ENCODE data around the gene AR.
A peak's percentile ranks its signal among the peaks of the same experiment; 100 is the strongest.
"Not testable (repeated sequence)": the region's sequence is repeated elsewhere in the genome, so short reads cannot be mapped to it uniquely, and the experiment has no call there.

Gene AR

DNA sequence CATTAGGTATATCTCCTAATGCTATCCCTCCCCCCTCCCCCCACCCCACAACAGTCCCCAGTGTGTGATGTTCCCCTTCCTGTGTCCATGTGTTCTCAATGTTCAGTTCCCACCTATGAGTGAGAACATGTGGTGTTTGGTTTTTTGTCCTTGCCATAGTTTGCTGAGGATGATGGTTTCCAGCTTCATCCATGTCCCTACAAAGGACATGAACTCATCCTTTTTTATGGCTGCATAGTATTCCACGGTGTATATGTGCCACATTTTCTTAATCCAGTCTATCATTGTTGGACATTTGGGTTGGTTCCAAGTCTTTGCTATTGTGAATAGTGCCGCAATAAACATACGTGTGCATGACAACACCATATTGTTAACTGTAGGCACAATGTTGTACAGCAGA, 93.5 kb downstream of the AR start:
- not testable (repeated sequence) for DNase-seq (ENCODE audit: low read depth)

GRCh38 chrX:67648361-67648760, 104.5 kb downstream of the AR start:
- DNase-seq (ENCODE audit: low read depth) = no peak

GRCh38 chrX:67651437-67652142, 107.8 kb downstream of the AR start:
- no peak for DNase-seq (ENCODE audit: low read depth)

- no peak for DNase-seq (ENCODE audit: low read depth)
Measured at GRCh38 chrX:67652543-67652942, 108.7 kb downstream of the AR start.

DNA sequence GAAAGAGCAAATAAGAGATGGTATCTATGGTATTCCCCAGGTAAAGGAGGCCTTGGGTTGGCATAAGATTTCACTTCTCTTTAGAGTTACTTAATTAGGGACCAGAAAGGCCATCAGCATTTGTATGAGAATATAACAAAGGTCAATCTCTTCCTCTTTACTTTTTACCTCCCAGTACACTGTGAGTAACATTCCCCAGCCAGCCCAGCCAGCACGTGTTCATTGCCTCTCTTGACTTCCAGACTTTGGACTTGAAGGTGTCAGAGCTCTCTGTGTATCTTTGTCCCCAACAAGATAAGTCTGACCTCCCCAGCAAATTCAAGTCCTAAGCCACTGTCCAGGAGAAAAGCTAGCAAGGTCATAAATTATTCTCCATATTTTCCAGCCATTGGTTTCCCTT, 110.5 kb downstream of the AR start:
- DNase-seq (ENCODE audit: low read depth) = no peak

DNA sequence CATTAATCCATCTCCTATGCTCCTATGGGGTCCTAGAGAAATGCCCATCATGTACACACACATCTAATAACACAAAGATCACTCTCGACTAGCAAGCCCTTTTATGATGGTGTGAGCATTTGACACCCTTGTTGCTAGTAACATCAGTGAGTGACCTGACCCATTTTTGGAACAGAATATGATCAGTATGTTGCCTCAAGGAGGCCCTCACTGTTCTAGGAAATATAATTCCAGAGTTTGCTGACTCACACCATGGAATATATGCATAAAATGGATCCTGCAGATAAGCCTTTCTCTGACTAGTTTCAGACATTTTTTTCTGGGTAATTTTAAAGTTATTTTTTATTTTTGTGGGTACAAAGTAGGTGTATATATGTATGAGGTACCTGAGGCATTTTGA, 121.8 kb downstream of the AR start:
- no peak for DNase-seq (ENCODE audit: low read depth)

DNA sequence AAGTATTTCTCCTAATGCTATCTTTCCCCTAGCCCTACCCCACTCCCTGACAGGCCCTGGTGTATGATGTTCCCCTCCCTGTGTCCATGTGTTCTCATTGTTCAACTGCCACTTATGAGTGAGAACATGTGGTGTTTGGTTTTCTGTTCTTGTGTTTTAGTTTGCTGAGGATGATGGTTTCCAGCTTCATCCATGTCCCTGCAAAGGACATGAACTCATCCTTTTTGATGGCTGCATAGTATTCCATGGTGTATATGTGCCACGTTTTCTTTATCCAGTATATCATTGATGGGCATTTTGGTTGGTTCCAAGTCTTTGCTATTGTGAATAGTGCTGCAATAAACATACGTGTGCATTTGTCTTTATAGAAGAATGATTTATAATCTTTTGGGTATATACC, 126.9 kb downstream of the AR start:
- DNase-seq (ENCODE audit: low read depth) = not testable (repeated sequence)

- DNase-seq (ENCODE audit: low read depth) = no peak
Measured at GRCh38 chrX:67673741-67674274, 130.0 kb downstream of the AR start.

DNA sequence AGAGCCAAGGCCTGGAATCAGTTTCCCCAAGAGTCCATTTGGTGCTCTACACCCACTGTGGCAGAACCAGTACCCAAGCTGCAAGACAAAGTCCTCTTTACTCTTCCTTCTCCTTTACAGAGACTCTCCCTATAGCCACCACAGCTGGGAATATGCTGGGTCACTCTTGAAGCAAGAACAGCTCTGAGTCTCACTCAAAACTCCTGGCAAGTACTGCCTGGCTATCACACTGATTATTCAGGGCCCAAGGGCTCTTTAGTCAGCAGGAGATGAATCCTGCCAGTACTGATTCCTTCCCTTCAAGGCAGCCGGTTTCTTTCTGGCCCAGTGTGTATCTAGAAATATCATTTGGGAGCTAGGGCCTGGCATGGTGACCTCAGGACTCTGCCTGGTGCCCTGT, 130.9 kb downstream of the AR start:
- no peak for DNase-seq (ENCODE audit: low read depth)

- DNase-seq (ENCODE audit: low read depth) = no peak
Measured at GRCh38 chrX:67684136-67684535, 140.3 kb downstream of the AR start.

DNA sequence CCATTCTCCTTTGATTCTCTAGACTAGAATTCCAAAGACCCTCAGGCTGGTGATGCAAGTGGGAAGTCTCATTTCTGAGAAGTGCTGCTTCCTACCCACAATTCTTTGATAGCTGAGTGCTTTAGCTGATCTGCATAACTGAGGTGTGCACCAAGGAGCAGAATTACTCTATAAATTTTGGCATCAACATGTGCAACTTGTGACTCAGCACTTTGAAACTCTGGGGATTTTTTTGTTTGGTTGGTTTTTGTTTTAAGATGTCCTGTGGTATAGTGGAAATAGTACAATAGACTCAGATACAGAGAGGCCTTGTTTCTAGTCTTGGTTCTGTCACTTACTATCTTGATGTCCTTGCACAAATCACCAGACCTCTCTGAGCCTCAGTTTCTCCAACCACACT, 148.4 kb downstream of the AR start:
- peak; percentile 14 for DNase-seq (ENCODE audit: low read depth)

DNA sequence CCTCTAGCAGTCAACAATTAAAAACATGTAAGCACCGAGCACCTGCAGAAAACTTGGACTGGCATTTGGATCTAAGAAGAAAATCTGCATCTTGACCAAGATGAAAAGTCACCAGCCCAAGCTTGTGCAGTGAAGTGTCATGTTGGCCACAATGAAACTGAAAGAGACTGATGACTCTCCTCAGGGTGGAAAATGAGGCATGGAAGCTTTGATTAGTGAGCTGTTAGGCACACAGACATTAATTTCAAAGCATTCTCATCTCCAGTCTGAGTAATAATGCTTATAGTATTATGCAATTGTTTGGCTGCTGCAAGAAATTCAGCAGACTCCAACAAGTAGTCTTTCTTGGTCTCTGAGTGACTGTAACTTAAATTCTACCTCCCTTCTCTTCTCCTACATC, 150.1 kb downstream of the AR start:
- no peak for DNase-seq (ENCODE audit: low read depth)

DNA sequence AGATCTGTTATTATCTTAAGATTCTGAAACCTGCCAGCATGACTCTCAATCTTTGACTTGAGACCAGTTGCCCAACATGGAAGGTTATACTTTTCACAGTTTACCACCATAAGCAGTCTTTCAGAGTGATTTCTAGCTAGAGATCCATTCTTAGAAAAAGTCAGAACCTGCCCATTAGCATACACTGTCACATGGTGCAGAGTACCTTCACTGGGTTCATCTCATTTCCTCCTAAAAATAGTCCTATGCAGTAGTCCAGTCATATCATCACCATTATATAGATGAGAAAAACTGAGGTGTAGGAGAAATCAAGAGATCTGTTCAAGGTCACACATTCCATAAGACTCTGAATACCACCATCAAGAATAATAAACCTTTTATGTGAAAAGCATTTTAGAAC, 153.6 kb downstream of the AR start:
- no peak for DNase-seq (ENCODE audit: low read depth)

- no peak for DNase-seq (ENCODE audit: low read depth)
Measured at GRCh38 chrX:67700602-67701001, 156.8 kb downstream of the AR start.

DNA sequence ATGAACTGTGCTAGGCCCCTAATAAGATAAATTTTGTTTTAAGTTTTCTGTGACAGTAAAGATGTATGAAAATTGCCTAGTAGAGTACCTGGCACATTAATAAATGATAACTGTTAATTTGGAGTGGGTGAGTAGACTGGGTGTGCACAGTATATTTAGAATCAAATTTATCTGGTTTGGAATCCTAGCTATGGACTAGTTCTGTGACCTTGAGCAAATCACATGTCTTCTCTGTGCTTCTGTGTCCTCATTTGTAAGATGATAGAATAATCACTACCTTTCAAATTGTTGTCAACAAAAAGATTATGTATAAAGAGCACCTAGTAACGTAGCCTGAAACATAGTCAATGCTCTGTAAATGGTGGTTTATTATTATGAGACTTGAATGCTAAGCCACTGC, 170.2 kb downstream of the AR start:
- no peak for DNase-seq (ENCODE audit: low read depth)

DNA sequence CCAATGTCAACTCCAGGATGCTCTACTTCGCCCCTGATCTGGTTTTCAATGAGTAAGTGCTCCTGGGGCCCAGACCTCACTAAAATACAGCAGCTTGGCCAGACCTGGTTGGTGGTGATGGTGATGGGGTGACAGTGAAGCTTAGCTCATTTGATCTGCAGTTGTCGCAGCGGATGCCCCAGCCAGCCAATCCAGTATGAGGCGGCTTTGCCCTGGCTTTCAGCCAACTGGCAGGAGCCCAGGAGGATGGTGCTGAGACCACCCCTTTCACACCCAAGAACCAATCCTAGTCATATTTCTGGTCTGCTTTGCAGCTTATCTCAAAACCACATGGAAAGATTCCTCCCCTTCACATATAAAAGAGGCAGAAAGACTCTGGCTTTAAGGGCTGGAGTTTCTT, 173.8 kb downstream of the AR start:
- DNase-seq (ENCODE audit: low read depth) = no peak

DNA sequence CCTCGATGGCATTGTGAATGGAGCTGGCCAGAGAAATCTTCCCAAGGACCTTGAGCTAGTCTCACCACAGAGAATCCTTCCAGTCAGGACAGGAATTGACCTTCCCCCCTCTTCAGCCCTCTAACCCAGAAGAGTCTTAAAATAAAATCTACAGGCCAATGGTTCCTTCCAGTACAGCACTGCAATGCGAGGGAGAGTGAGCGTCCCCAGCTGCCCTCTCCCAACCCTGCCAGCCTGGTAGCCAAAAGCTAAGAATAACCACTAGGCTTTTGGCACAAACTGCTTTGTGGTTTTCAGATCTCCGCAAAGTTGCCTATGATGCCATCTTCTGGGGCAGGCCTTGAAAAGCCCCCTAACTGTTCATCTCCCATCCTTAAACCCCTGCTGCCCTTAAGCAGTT, 175.1 kb downstream of the AR start:
- no peak for DNase-seq (ENCODE audit: low read depth)

DNA sequence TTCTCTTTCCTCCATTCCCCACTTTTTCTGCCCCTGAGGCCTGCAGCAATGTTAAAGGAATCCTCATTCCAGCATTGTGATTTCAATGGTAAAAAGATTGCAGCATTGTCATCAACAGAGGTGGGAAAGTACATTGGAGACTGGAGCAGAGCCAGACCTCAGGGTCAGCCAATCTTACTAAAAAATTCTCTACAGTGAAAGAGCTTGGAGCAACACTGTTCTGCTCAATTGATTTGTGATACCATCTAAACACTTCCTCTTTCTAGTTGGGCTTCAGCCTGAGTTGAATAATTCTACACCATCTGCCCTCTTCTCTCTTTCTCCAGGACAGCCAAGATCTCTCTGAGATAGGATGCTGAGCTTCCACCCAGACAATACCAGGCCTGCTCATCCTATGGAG, 176.5 kb downstream of the AR start:
- no peak for DNase-seq (ENCODE audit: low read depth)

GRCh38 chrX:67721321-67721720, 177.5 kb downstream of the AR start:
- no peak for DNase-seq (ENCODE audit: low read depth)

GRCh38 chrX:67723580-67724351, 179.9 kb downstream of the AR start:
- DNase-seq (ENCODE audit: low read depth) = no peak

GRCh38 chrX:67724359-67725110, 180.7 kb downstream of the AR start:
- no peak for DNase-seq (ENCODE audit: low read depth)

GRCh38 chrX:67725471-67725870, 181.7 kb downstream of the AR start:
- no peak for DNase-seq (ENCODE audit: low read depth)

- DNase-seq (ENCODE audit: low read depth) = no peak
Measured at GRCh38 chrX:67726018-67726417, 182.2 kb downstream of the AR start.

All from non-pigmented ciliary epithelial cell (primary cell).